NT2/D1 (cell line): ENCODE measurements around the gene PAQR9.

ENCODE experiments used
- DNase-seq: peaks from one replicate; pipeline ENCODE4 v3.0.0-alpha.2; 2011; ENCODE audit warnings: low read depth, low spot score
- H3K27me3 ChIP-seq: 2 replicates; pipeline ENCODE4 v1.6.0; 2011; ENCODE audit warnings: mild to moderate bottlenecking; ENCODE audit not compliant: insufficient read length, insufficient read depth
- H3K36me3 ChIP-seq: 2 replicates; pipeline ENCODE4 v1.6.1; 2011; ENCODE audit warnings: mild to moderate bottlenecking, low read length, mixed read lengths; ENCODE audit not compliant: insufficient read depth, insufficient read length
- H3K4me1 ChIP-seq: 2 replicates; pipeline ENCODE4 v1.5.1; 2011; ENCODE audit not compliant: insufficient read depth, insufficient read length
- H3K4me3 ChIP-seq: 2 replicates; pipeline ENCODE4 v1.5.1; 2011; ENCODE audit warnings: low read depth; ENCODE audit not compliant: insufficient read length
- H3K9ac ChIP-seq: 2 replicates; pipeline ENCODE4 v1.6.0; 2011; ENCODE audit warnings: low read depth; ENCODE audit not compliant: insufficient read length
- H3K9me3 ChIP-seq: 2 replicates; pipeline ENCODE4 v1.5.1; 2011; ENCODE audit warnings: mild to moderate bottlenecking, low read length; ENCODE audit not compliant: insufficient read depth
- SUZ12 ChIP-seq: IDR thresholded peaks from 2 replicates; pipeline ENCODE4 v1.6.1; 2011; ENCODE audit not compliant: insufficient read length, insufficient read depth; ENCODE audit errors: extremely low read depth
- YY1 ChIP-seq: IDR thresholded peaks from 2 replicates; pipeline ENCODE4 v1.6.1; 2011; ENCODE audit not compliant: insufficient read length, insufficient read depth
- ZNF274 ChIP-seq: IDR thresholded peaks from 2 replicates; pipeline ENCODE4 v1.6.1; 2011; ENCODE audit warnings: mild to moderate bottlenecking, low read depth, low read length

The PAQR9 gene

GRCh38 chr3:142940000-142940399, 23.5 kb downstream of the PAQR9 start:
- Histone ChIP-seq H3K9ac (no peak overlapping the region), H3K4me1 (no peaks in the 10 kb centered on the region), H3K9me3 (no peaks in the 10 kb centered on the region), H3K36me3 (no peaks in the 10 kb centered on the region), H3K4me3 (no peak overlapping the region), H3K27me3 (no peaks in the 10 kb centered on the region)
- DNase-seq = no peak
- TF ChIP-seq ZNF274 = no peak
- TF ChIP-seq YY1 = no peak
- TF ChIP-seq SUZ12 = no peak

- no peak overlapping the region for H3K9ac ChIP-seq
- H3K27me3 ChIP-seq = no peaks in the 10 kb centered on the region
- no peak overlapping the region for H3K4me3 ChIP-seq
- H3K36me3 ChIP-seq = no peaks in the 10 kb centered on the region
- DNase-seq = no peak
- H3K9me3 ChIP-seq = no peaks in the 10 kb centered on the region
- no peak for TF ChIP-seq YY1
- no peak for TF ChIP-seq ZNF274
- TF ChIP-seq SUZ12 = no peak
- H3K4me1 ChIP-seq = no peaks in the 10 kb centered on the region
These were observed 27.5 kb downstream of the PAQR9 start for GRCh38 chr3:142935963-142936362.

- no peak for DNase-seq
- H3K4me3 ChIP-seq = no peak overlapping the region
- H3K36me3 ChIP-seq = no peaks in the 10 kb centered on the region
- H3K9ac ChIP-seq = no peak overlapping the region
- H3K9me3 ChIP-seq = no peaks in the 10 kb centered on the region
- no peak for TF ChIP-seq YY1
- TF ChIP-seq ZNF274 = no peak
- no peak for TF ChIP-seq SUZ12
- H3K27me3 ChIP-seq = no peaks in the 10 kb centered on the region
- no peaks in the 10 kb centered on the region for H3K4me1 ChIP-seq
These were observed 28.6 kb downstream of the PAQR9 start for GRCh38 chr3:142934887-142935269.

- H3K36me3 ChIP-seq = no peaks in the 10 kb centered on the region
- H3K9ac ChIP-seq = no peak overlapping the region
- no peak for TF ChIP-seq YY1
- no peak for TF ChIP-seq SUZ12
- TF ChIP-seq ZNF274 = no peak
- DNase-seq = no peak
- H3K4me3 ChIP-seq = no peak overlapping the region
- no peaks in the 10 kb centered on the region for H3K9me3 ChIP-seq
- H3K4me1 ChIP-seq = no peaks in the 10 kb centered on the region
- no peaks in the 10 kb centered on the region for H3K27me3 ChIP-seq
These were observed 29.2 kb downstream of the PAQR9 start for GRCh38 chr3:142934128-142934886.

GRCh38 chr3:142931222-142931621, 32.3 kb downstream of the PAQR9 start:
- no peaks in the 10 kb centered on the region for H3K4me1 ChIP-seq
- H3K9me3 ChIP-seq = no peaks in the 10 kb centered on the region
- H3K9ac ChIP-seq = no peak overlapping the region
- no peak overlapping the region for H3K4me3 ChIP-seq
- H3K36me3 ChIP-seq = no peaks in the 10 kb centered on the region
- H3K27me3 ChIP-seq = no peaks in the 10 kb centered on the region
- no peak for TF ChIP-seq ZNF274
- TF ChIP-seq YY1 = no peak
- no peak for TF ChIP-seq SUZ12
- peak; percentile 28 for DNase-seq

GRCh38 chr3:142930463-142930862, 33.0 kb downstream of the PAQR9 start:
- Histone ChIP-seq H3K9ac (no peak overlapping the region), H3K4me1 (no peaks in the 10 kb centered on the region), H3K9me3 (no peaks in the 10 kb centered on the region), H3K36me3 (no peaks in the 10 kb centered on the region), H3K27me3 (no peaks in the 10 kb centered on the region), H3K4me3 (no peak overlapping the region)
- no peak for DNase-seq
- TF ChIP-seq SUZ12 (no peak), ZNF274 (no peak), YY1 (no peak)

GRCh38 chr3:142929890-142930289, 33.6 kb downstream of the PAQR9 start:
- Histone ChIP-seq H3K4me3 (no peak overlapping the region), H3K27me3 (no peaks in the 10 kb centered on the region), H3K4me1 (no peaks in the 10 kb centered on the region), H3K36me3 (no peaks in the 10 kb centered on the region), H3K9ac (no peak overlapping the region), H3K9me3 (no peaks in the 10 kb centered on the region)
- TF ChIP-seq ZNF274 (no peak), SUZ12 (no peak), YY1 (no peak)
- no peak for DNase-seq
